Chondrocyte (in vitro differentiated cells): Measurements from ENCODE around the gene PRX. TPM values are rescaled to one million over a fixed set of nuclear protein-coding genes. Genes with fewer than 3 reads are reported as not detected.
A peak's percentile ranks its signal among the peaks of the same experiment; 100 is the strongest.

ENCODE experiments used
- DNase-seq: peaks from one replicate; pipeline ENCODE4 v3.0.0; 2021; ENCODE audit warnings: mixed read lengths, low spot score
- H3K27ac Mint-ChIP-seq: one replicate; pipeline ENCODE4 v1.8.0; 2021; ENCODE audit warnings: mild to moderate bottlenecking, moderate library complexity, mixed read lengths; ENCODE audit not compliant: unreplicated experiment
- H3K27me3 Mint-ChIP-seq: 2 replicates; pipeline ENCODE4 v1.8.0; 2021; ENCODE audit warnings: low read depth, mixed read lengths
- H3K36me3 Mint-ChIP-seq: 2 replicates; pipeline ENCODE4 v1.8.0; 2021; ENCODE audit warnings: low read depth, mixed read lengths
- H3K4me1 Mint-ChIP-seq: 2 replicates; pipeline ENCODE4 v1.8.0; 2021; ENCODE audit warnings: low read depth, mild to moderate bottlenecking, mixed read lengths
- H3K4me3 Mint-ChIP-seq: one replicate; pipeline ENCODE4 v1.8.0; 2021; ENCODE audit warnings: mild to moderate bottlenecking, moderate library complexity, mixed read lengths; ENCODE audit not compliant: unreplicated experiment
- H3K9me3 Mint-ChIP-seq: 2 replicates; pipeline ENCODE4 v1.8.0; 2021; ENCODE audit warnings: low read depth, mixed read lengths
- total RNA-seq: library from RNA; stranded (reverse); gene quantifications from 3 replicates; pipeline ENCODE4 v1.2.1, GENCODE V29; 2021
- TF ChIP-seq, protein P1 (sequence below): fragments of 200-600 bp; sonication (generic); IDR thresholded peaks from 2 replicates; pipeline ENCODE4 v1.5.0; 2021; ENCODE audit warnings: antibody characterized with exemption, mild to moderate bottlenecking, moderate library complexity

Gene PRX
- total RNA-seq, 1 donor from 2014 or later = 4.9 TPM

DNA sequence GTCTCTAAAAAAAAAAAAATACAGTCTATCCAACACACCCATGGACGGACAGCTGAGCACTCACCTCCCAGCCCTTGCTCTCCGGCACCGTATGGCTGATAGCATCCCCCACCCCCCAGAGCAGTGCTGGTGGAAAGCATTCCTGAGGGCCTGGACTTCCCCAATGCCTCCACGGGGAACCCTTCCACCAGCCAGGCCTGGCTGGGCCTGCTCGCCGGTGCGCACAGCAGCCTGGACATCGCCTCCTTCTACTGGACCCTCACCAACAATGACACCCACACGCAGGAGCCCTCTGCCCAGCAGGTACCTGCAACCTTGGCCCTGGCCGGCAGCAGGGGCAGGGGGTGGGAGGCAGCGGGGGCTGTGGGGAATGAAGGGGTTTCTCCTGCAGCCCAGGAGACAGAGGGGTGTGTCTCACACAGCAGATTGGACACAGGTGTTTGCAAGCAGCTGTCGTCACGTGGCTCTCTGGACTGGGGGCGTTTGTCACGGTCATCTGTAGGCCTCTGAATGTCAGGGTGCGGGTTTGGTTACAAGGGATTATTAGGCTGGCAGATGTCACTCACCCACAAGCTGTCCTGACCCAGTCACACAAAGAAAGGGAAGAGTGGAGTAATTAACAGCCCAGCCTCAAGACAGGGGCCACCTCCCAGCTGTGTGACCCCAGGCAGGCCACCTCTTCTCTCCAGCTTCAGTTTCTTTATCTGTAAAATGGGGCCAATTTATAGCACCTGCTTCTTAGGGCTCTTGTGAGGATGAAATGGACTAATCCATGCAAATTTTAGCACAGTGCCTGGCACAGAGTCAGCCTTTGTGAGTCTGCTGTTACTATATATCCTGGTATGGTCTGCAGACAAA, 45.4 kb downstream of the PRX start:
- H3K27ac Mint-ChIP-seq = no peak overlapping the region
- H3K36me3 Mint-ChIP-seq = peaks cover 17% of the 10 kb centered on the region
- TF ChIP-seq, protein P1, sequence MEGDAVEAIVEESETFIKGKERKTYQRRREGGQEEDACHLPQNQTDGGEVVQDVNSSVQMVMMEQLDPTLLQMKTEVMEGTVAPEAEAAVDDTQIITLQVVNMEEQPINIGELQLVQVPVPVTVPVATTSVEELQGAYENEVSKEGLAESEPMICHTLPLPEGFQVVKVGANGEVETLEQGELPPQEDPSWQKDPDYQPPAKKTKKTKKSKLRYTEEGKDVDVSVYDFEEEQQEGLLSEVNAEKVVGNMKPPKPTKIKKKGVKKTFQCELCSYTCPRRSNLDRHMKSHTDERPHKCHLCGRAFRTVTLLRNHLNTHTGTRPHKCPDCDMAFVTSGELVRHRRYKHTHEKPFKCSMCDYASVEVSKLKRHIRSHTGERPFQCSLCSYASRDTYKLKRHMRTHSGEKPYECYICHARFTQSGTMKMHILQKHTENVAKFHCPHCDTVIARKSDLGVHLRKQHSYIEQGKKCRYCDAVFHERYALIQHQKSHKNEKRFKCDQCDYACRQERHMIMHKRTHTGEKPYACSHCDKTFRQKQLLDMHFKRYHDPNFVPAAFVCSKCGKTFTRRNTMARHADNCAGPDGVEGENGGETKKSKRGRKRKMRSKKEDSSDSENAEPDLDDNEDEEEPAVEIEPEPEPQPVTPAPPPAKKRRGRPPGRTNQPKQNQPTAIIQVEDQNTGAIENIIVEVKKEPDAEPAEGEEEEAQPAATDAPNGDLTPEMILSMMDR = no peak
- peaks cover 27% of the 10 kb centered on the region for H3K4me1 Mint-ChIP-seq
- H3K9me3 Mint-ChIP-seq = no peaks in the 10 kb centered on the region
- DNase-seq = no peak
- H3K4me3 Mint-ChIP-seq = no peak overlapping the region
- no peaks in the 10 kb centered on the region for H3K27me3 Mint-ChIP-seq

DNA sequence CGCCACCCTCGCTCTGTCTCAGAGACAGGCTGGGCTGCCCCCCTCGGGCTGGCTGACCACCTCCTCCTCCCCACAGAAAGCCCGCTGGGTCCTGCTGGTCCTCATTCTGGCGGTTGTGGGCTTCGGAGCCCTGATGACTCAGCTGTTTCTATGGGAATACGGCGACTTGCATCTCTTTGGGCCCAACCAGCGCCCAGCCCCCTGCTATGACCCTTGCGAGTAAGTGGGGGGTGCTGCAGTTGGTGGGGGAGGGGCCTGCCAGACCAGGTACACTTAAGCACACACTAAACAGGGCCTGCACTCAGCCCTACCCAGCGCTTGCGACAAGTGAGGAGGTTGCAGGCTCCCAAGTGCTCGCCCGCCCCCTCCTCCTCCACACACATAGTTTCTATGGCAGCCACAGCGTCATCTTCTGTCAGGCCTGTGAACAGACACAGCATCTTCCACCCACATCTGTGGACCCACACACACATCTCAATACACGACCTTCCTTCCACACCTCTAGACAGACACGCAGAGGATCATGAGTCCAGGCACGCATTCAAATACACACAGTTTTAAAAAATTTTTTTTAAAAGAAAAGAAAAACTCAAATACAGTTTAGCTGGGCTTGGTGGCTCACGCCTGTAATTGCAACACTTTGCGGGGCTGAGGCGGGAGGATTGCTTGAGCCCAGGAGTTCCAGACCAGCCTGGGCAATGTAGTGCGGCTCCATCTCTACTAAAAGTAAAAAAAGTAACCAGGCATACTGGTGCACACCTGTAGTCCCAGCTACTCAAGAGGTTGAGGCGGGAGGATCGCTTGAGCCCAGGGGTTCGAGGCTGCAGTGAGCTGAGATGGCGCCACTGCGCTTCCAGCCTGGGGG, 46.2 kb downstream of the PRX start:
- no peak for DNase-seq
- Mint-ChIP-seq H3K36me3 (peaks cover 16% of the 10 kb centered on the region), H3K9me3 (no peaks in the 10 kb centered on the region), H3K4me1 (peaks cover 28% of the 10 kb centered on the region), H3K27me3 (no peaks in the 10 kb centered on the region), H3K4me3 (peak overlapping the region; percentile 78), H3K27ac (peak overlapping the region; percentile 78)
- TF ChIP-seq, protein P1 = peak; percentile 42

- Mint-ChIP-seq H3K9me3 (no peaks in the 10 kb centered on the region), H3K4me1 (peaks cover 28% of the 10 kb centered on the region), H3K27ac (peak overlapping the region; percentile 75), H3K27me3 (no peaks in the 10 kb centered on the region), H3K4me3 (peak overlapping the region; percentile 78), H3K36me3 (peaks cover 11% of the 10 kb centered on the region)
- no peak for DNase-seq
- TF ChIP-seq, protein P1 = no peak
Measured at GRCh38 chr19:40365613-40366401, 47.4 kb downstream of the PRX start.

DNA sequence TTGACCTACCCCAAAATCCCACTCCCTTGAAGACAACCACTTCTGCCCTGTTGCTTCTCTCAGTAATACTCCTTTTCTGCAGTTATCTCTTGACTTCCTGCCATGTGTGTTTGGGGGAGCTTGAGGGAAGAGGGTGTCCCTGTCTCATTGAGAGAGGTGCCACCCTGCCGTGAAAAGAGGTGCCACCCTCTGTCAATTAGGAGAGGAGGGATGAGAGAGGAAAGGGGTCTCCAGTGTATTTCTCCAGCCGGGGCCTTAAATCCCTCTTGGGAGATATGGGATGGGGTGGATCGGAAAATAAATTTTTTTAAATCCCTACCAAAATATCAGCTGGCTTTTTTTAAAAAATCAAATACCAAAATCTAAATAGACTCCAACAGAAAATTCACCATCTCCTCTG, 48.2 kb downstream of the PRX start:
- Mint-ChIP-seq H3K9me3 (no peaks in the 10 kb centered on the region), H3K36me3 (peaks cover 7% of the 10 kb centered on the region), H3K27ac (peak overlapping the region; percentile 75), H3K4me1 (peaks cover 25% of the 10 kb centered on the region), H3K4me3 (peak overlapping the region; percentile 78), H3K27me3 (no peaks in the 10 kb centered on the region)
- TF ChIP-seq, protein P1 = no peak
- no peak for DNase-seq
